K562 (cell line): Measurements from ENCODE around the gene PLAAT5. TPM values are rescaled to one million over a fixed set of nuclear protein-coding genes. Genes with fewer than 3 reads are reported as not detected.

Source experiments
- BACH1 ChIP-seq: fragments of 200-800 bp; sonication (Bioruptor generic); IDR thresholded peaks from 2 replicates; pipeline ENCODE4 v1.6.1; 2016; ENCODE audit warnings: missing genetic modification characterization, missing compliant biosample characterization
- CHD7 ChIP-seq: fragments of 200-600 bp; sonication (generic); IDR thresholded peaks from one replicate; pipeline ENCODE4 v1.6.1; 2012; ENCODE audit warnings: mild to moderate bottlenecking, low read depth, low read length, inconsistent platforms
- RFX1 ChIP-seq: fragments of 450-650 bp; IDR thresholded peaks from 2 replicates; pipeline ENCODE4 v1.6.1; 2016; ENCODE audit warnings: mild to moderate bottlenecking, moderate library complexity
- THRAP3 ChIP-seq: fragments of 450-650 bp; IDR thresholded peaks from 2 replicates; pipeline ENCODE4 v1.6.1; 2016; ENCODE audit warnings: mild to moderate bottlenecking, inconsistent platforms, borderline replicate concordance
- ZBTB7A ChIP-seq: IDR thresholded peaks from 2 replicates; pipeline ENCODE4 v1.6.1; 2011; ENCODE audit warnings: low read depth, mild to moderate bottlenecking, low read length, moderate library complexity, borderline replicate concordance; ENCODE audit not compliant: control insufficient read depth
- ZFP30 ChIP-seq: fragments of 250-450 bp; sonication (Bioruptor Pico); IDR thresholded peaks from 2 replicates; pipeline ENCODE4 v1.8.0; 2022; ENCODE audit warnings: moderate library complexity, mild to moderate bottlenecking, inconsistent platforms, borderline replicate concordance
- ZNF583 ChIP-seq: fragments of 250-450 bp; sonication (Bioruptor Pico); IDR thresholded peaks from 2 replicates; pipeline ENCODE4 v1.4.0; 2020
- ZNF699 ChIP-seq: fragments of 250-450 bp; sonication (Bioruptor Pico); IDR thresholded peaks from 2 replicates; pipeline ENCODE4 v1.8.0; 2021; ENCODE audit warnings: mild to moderate bottlenecking, moderate library complexity; ENCODE audit not compliant: insufficient replicate concordance
- polyA plus RNA-seq, 8 experiments: library from polyadenylated mRNA; depleted of rRNA in 4 of 8; stranded (reverse) in 5 of 8; unstranded in 3 of 8; fragments of >200 nt; fragmentation: Nextera tagmentation in 2 of 8; fragmentation: Illumina TruSeq in 1 of 8; extraction: Ambion mirVana in 2 of 8; extraction: Trizol in 1 of 8; gene quantifications; 2 replicates each; pipeline versions ENCODE4 v1.2.1 to v1.2.3, GENCODE V29; 2011 to 2014; ENCODE audit warnings: inconsistent platforms in 1 of 8, missing spikeins in 1 of 8
- total RNA-seq, 7 experiments: library from RNA; depleted of rRNA in 6 of 7; stranded (reverse); fragments of >200 nt in 6 of 7; fragmentation: Illumina TruSeq in 2 of 7; extraction: Trizol in 2 of 7; gene quantifications; 2 replicates each; pipeline versions ENCODE4 v1.2.1 to v1.2.3, GENCODE V29; 2011 to 2021; ENCODE audit warnings: low replicate concordance in 1 of 7
- TF ChIP-seq, protein P1 (sequence below), 2 experiments: IDR thresholded peaks; 2 replicates each; pipeline ENCODE4 v1.6.1; 2012; ENCODE audit warnings: improper control_type of control experiment in 2 of 2, low read depth in 2 of 2, low read length in 2 of 2, borderline replicate concordance in 1 of 2
- TF ChIP-seq, protein P2 (sequence below), 2 experiments: fragments of 450-650 bp; IDR thresholded peaks; 2 replicates each; pipeline ENCODE4 v1.6.1; 2018; ENCODE audit warnings: mild to moderate bottlenecking in 2 of 2, low read depth in 1 of 2; ENCODE audit not compliant: partially characterized antibody in 2 of 2

The PLAAT5 gene
- total and polyA plus RNA-seq, 9 of the 15 experiments (the other 6 are each of a cell fraction or from before 2014, with no cell fraction given) = not detected

DNA sequence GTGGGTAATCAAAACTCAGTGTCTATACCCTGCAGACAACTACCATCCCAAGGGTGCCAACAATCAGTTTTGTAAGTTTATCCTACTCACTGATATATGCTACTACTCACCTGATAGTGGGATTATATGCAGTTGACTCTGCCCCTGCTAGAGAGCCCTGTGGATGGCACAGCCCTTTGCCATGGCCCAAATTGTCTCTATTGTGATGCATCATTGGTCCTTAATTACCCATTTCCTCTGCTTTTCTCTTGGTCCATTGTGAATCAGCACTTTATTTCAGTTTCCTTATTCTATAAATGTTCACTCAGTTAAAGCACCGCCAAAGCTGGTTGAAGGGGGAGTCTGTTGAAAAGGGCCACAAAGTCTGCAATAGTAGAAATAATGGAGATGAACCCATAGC lies 42.3 kb downstream of the PLAAT5 start (continued):
- TF ChIP-seq CHD7 (no peak), BACH1 (tag) (no peak), ZNF583 (CRISPR knock-in tag) (no peak), ZBTB7A (no peak), ZNF699 (CRISPR knock-in tag) (no peak), ZFP30 (no peak), RFX1 (no peak), THRAP3 (no peak)
- TF ChIP-seq, protein P1, sequence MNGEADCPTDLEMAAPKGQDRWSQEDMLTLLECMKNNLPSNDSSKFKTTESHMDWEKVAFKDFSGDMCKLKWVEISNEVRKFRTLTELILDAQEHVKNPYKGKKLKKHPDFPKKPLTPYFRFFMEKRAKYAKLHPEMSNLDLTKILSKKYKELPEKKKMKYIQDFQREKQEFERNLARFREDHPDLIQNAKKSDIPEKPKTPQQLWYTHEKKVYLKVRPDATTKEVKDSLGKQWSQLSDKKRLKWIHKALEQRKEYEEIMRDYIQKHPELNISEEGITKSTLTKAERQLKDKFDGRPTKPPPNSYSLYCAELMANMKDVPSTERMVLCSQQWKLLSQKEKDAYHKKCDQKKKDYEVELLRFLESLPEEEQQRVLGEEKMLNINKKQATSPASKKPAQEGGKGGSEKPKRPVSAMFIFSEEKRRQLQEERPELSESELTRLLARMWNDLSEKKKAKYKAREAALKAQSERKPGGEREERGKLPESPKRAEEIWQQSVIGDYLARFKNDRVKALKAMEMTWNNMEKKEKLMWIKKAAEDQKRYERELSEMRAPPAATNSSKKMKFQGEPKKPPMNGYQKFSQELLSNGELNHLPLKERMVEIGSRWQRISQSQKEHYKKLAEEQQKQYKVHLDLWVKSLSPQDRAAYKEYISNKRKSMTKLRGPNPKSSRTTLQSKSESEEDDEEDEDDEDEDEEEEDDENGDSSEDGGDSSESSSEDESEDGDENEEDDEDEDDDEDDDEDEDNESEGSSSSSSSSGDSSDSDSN (IDR thresholded peaks at IDR 0.05; ENCODE audit: borderline replicate concordance in 1 of 2, low read depth in 2 of 2, low read length in 2 of 2) = no peak
- TF ChIP-seq, protein P2, sequence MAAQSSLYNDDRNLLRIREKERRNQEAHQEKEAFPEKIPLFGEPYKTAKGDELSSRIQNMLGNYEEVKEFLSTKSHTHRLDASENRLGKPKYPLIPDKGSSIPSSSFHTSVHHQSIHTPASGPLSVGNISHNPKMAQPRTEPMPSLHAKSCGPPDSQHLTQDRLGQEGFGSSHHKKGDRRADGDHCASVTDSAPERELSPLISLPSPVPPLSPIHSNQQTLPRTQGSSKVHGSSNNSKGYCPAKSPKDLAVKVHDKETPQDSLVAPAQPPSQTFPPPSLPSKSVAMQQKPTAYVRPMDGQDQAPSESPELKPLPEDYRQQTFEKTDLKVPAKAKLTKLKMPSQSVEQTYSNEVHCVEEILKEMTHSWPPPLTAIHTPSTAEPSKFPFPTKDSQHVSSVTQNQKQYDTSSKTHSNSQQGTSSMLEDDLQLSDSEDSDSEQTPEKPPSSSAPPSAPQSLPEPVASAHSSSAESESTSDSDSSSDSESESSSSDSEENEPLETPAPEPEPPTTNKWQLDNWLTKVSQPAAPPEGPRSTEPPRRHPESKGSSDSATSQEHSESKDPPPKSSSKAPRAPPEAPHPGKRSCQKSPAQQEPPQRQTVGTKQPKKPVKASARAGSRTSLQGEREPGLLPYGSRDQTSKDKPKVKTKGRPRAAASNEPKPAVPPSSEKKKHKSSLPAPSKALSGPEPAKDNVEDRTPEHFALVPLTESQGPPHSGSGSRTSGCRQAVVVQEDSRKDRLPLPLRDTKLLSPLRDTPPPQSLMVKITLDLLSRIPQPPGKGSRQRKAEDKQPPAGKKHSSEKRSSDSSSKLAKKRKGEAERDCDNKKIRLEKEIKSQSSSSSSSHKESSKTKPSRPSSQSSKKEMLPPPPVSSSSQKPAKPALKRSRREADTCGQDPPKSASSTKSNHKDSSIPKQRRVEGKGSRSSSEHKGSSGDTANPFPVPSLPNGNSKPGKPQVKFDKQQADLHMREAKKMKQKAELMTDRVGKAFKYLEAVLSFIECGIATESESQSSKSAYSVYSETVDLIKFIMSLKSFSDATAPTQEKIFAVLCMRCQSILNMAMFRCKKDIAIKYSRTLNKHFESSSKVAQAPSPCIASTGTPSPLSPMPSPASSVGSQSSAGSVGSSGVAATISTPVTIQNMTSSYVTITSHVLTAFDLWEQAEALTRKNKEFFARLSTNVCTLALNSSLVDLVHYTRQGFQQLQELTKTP (IDR thresholded peaks at IDR 0.05; ENCODE audit: low read depth in 1 of 2, partially characterized antibody in 2 of 2) = no peak
